Measurements from ENCODE around the gene SSBP2. TPM values are rescaled to one million over a fixed set of nuclear protein-coding genes. Genes with fewer than 3 reads are reported as not detected.

The SSBP2 gene
- total and polyA plus RNA-seq, 2 donors (not counting 3 experiments of a cell fraction or from before 2014, with no cell fraction given) = 9.6 to 11.5 TPM

DNA sequence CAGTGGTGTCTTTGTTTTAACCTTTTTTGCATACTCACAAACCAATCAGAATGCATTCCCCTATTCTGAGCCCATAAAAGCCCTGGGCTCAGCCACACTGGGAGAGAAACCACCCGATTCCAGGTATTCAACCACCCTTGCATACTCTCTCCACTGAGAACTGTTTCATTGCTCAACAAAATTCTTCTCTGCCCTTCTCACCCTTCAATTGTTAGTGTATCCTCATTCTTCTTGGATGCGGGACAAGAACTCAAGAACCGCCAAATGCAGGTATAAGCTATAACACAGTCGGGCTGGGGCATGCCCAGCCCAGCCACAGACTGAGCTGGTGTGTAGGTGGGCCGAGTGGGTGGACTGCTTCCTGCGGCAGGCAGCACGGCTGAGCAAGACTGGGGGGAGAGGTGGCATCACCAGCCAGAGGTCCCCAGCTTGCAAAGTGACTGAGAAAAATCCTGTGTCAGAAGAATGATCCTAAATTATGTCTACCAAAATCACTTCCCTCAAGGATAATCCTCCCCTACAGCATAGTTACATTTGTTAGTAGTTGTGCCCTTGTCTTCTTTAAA is 141.0 kb downstream of the SSBP2 start:
- dilution Hi-C loops (cut with MboI; ENCODE audit: extremely low pct_ligation_motif_present, low sequenced_read_pairs) = no loop called here
- Histone ChIP-seq H3K27me3 (ENCODE audit: control insufficient read depth in 2 of 2, insufficient read depth in 2 of 2, low read length in 2 of 2) (no peaks in the 10 kb centered on the region), H3K4me2 (ENCODE audit: insufficient read depth, low read length) (no peak overlapping the region), H3K79me2 (ENCODE audit: control insufficient read depth, insufficient read depth, low read length) (no peaks in the 10 kb centered on the region), H3K9me1 (replicated peaks; ENCODE audit: control insufficient read depth, extremely low read depth, insufficient read depth, low read length) (no peaks in the 10 kb centered on the region), H2AFZ (ENCODE audit: low read depth, low read length) (no peak overlapping the region), H3K36me3 (ENCODE audit: control insufficient read depth in 2 of 2, extremely low read depth in 1 of 2, insufficient read depth in 2 of 2, low read length in 2 of 2) (no peaks in the 10 kb centered on the region), H3K27ac (ENCODE audit: insufficient read depth, low read depth, low read length) (no peak overlapping the region), H3K4me3 (replicated peaks in 1 of 3; ENCODE audit: insufficient read depth in 1 of 3, low read depth in 1 of 3, low read length in 3 of 3) (no peak overlapping the region), H3K9me3 (replicated peaks; ENCODE audit: control insufficient read depth, insufficient read depth, low read length) (no peaks in the 10 kb centered on the region), H4K20me1 (replicated peaks; ENCODE audit: control insufficient read depth, extremely low read depth, insufficient read depth, low read length) (no peaks in the 10 kb centered on the region), H3K9ac (replicated peaks; ENCODE audit: extremely low read depth, insufficient read depth, low read length) (no peak overlapping the region), H3K4me1 (ENCODE audit: control insufficient read depth, extremely low read depth, insufficient read depth, low read length) (no peaks in the 10 kb centered on the region)
- ChIA-PET CTCF (no interaction called here), POLR2A (no interaction called here)
- FAIRE-seq = no peak
- BruUV-seq (replicated peaks) = no TSS peak
- no peak for DNase-seq (ENCODE audit: low read depth, low spot score)
- no peak for TF ChIP-seq EZH2 (IDR thresholded peaks at IDR 0.05; ENCODE audit: borderline replicate concordance, low read depth, low read length, severe bottlenecking)
- intact Hi-C loops (cut with micrococcal nuclease) = loop anchor here (10.0 kb wide), 1 partner anchor 555 kb away; no protein-coding TSS in a partner anchor

DNA sequence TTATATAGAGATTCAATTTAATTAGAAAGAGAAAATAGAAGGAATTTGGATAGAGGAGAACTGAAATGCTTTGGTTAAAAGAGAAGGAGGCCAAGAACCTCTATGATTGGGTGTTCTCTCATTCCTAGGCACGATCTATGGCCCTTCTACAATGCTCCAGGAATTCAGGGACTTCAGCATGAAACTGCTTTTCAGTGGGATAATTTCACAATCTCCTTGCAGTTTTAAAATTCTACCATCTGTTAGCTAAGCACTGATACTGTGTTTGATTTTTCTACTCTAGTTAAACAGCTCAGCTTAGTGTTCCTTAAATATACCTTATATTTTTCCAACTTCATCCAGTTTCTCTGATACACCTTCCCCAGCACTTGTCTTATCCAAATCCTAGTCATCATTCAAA is 141.9 kb downstream of the SSBP2 start:
- no peak for FAIRE-seq

More for the DNA sequence above, 141.9 kb downstream of the SSBP2 start:
- CTCF ChIA-PET = interaction anchor here (0.7 kb wide), 1 partner anchor 9 kb away, joined by 3 read pairs; no protein-coding TSS in a partner anchor
- no peak overlapping the region for H3K27ac ChIP-seq (ENCODE audit: insufficient read depth, low read depth, low read length)
- H3K9me3 ChIP-seq (replicated peaks; ENCODE audit: control insufficient read depth, insufficient read depth, low read length) = no peaks in the 10 kb centered on the region
- DNase-seq (ENCODE audit: low read depth, low spot score) = no peak
- no peak overlapping the region for H2AFZ ChIP-seq (ENCODE audit: low read depth, low read length)
- H3K9me1 ChIP-seq (replicated peaks; ENCODE audit: control insufficient read depth, extremely low read depth, insufficient read depth, low read length) = no peaks in the 10 kb centered on the region
- intact Hi-C loops (cut with micrococcal nuclease) = loop anchor here (10.0 kb wide), 1 partner anchor 556 kb away; no protein-coding TSS in a partner anchor
- no peaks in the 10 kb centered on the region for H3K27me3 ChIP-seq (ENCODE audit: control insufficient read depth in 2 of 2, insufficient read depth in 2 of 2, low read length in 2 of 2)
- no peak overlapping the region for H3K4me2 ChIP-seq (ENCODE audit: insufficient read depth, low read length)
- no peaks in the 10 kb centered on the region for H4K20me1 ChIP-seq (replicated peaks; ENCODE audit: control insufficient read depth, extremely low read depth, insufficient read depth, low read length)
- TF ChIP-seq, protein P1, sequence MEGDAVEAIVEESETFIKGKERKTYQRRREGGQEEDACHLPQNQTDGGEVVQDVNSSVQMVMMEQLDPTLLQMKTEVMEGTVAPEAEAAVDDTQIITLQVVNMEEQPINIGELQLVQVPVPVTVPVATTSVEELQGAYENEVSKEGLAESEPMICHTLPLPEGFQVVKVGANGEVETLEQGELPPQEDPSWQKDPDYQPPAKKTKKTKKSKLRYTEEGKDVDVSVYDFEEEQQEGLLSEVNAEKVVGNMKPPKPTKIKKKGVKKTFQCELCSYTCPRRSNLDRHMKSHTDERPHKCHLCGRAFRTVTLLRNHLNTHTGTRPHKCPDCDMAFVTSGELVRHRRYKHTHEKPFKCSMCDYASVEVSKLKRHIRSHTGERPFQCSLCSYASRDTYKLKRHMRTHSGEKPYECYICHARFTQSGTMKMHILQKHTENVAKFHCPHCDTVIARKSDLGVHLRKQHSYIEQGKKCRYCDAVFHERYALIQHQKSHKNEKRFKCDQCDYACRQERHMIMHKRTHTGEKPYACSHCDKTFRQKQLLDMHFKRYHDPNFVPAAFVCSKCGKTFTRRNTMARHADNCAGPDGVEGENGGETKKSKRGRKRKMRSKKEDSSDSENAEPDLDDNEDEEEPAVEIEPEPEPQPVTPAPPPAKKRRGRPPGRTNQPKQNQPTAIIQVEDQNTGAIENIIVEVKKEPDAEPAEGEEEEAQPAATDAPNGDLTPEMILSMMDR (IDR thresholded peaks at IDR 0.05; ENCODE audit: extremely low read depth in 1 of 2, insufficient read depth in 1 of 2, low read depth in 1 of 2, low read length in 2 of 2) = no peak
- TF ChIP-seq POLR2A (IDR thresholded peaks at IDR 0.05; ENCODE audit: low read depth, low read length) (no peak), POLR2AphosphoS5 (IDR thresholded peaks at IDR 0.05; ENCODE audit: insufficient read depth, low read depth, low read length) (no peak), GATA2 (IDR thresholded peaks at IDR 0.05; ENCODE audit: insufficient read depth, insufficient read length, low read depth, low read length) (no peak), JUN (IDR thresholded peaks at IDR 0.05; ENCODE audit: borderline replicate concordance, insufficient read depth, insufficient read length, low read depth) (no peak), EZH2 (IDR thresholded peaks at IDR 0.05; ENCODE audit: borderline replicate concordance, low read depth, low read length, severe bottlenecking) (no peak), FOS (IDR thresholded peaks at IDR 0.05; ENCODE audit: borderline replicate concordance, insufficient read depth, low read length) (no peak), MYC (IDR thresholded peaks at IDR 0.05; ENCODE audit: low read depth, low read length) (no peak)
- TF ChIP-seq, protein P2, sequence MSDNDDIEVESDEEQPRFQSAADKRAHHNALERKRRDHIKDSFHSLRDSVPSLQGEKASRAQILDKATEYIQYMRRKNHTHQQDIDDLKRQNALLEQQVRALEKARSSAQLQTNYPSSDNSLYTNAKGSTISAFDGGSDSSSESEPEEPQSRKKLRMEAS (IDR thresholded peaks at IDR 0.05; ENCODE audit: insufficient read depth, insufficient read length) = no peak
- H3K79me2 ChIP-seq (ENCODE audit: control insufficient read depth, insufficient read depth, low read length) = no peaks in the 10 kb centered on the region
- no peaks in the 10 kb centered on the region for H3K4me1 ChIP-seq (ENCODE audit: control insufficient read depth, extremely low read depth, insufficient read depth, low read length)
- POLR2A ChIA-PET = no interaction called here
- BruUV-seq (replicated peaks) = no TSS peak
- dilution Hi-C loops (cut with MboI; ENCODE audit: extremely low pct_ligation_motif_present, low sequenced_read_pairs) = no loop called here
- no peaks in the 10 kb centered on the region for H3K36me3 ChIP-seq (ENCODE audit: control insufficient read depth in 2 of 2, extremely low read depth in 1 of 2, insufficient read depth in 2 of 2, low read length in 2 of 2)
- no peak overlapping the region for H3K9ac ChIP-seq (replicated peaks; ENCODE audit: extremely low read depth, insufficient read depth, low read length)
- H3K4me3 ChIP-seq (replicated peaks in 1 of 3; ENCODE audit: insufficient read depth in 1 of 3, low read depth in 1 of 3, low read length in 3 of 3) = no peak overlapping the region
